HFFc6 (cell line): ENCODE measurements around the gene PPM1F. TPM values are rescaled to one million over a fixed set of nuclear protein-coding genes. Genes with fewer than 3 reads are reported as not detected.
"Not testable (repeated sequence)": the region's sequence is repeated elsewhere in the genome, so short reads cannot be mapped to it uniquely, and the experiment has no call there.

Experiments used
- DNase-seq: peaks from one replicate; pipeline ENCODE4 v3.0.0-alpha.2; 2018
- H3K27ac Mint-ChIP-seq: 2 replicates; pipeline ENCODE4 v1.8.0; 2020; ENCODE audit warnings: mild to moderate bottlenecking, mixed read lengths
- H3K27me3 Mint-ChIP-seq: 2 replicates; pipeline ENCODE4 v1.8.0; 2021; ENCODE audit warnings: mild to moderate bottlenecking, moderate library complexity, mixed read lengths; ENCODE audit not compliant: insufficient read depth
- H3K36me3 Mint-ChIP-seq: 2 replicates; pipeline ENCODE4 v1.8.0; 2021; ENCODE audit warnings: low read depth, mixed read lengths
- H3K4me1 Mint-ChIP-seq: 2 replicates; pipeline ENCODE4 v1.8.0; 2020; ENCODE audit warnings: low read depth, mixed read lengths
- H3K4me3 Mint-ChIP-seq: 2 replicates; pipeline ENCODE4 v1.8.0; 2020; ENCODE audit warnings: mild to moderate bottlenecking, moderate library complexity, mixed read lengths
- H3K9me3 Mint-ChIP-seq: 2 replicates; pipeline ENCODE4 v1.8.0; 2020; ENCODE audit warnings: mild to moderate bottlenecking, mixed read lengths
- CTCF ChIP-seq: fragments of 200-600 bp; sonication (generic); IDR thresholded peaks from 2 replicates; pipeline ENCODE4 v1.5.0; 2021; ENCODE audit warnings: antibody characterized with exemption, mild to moderate bottlenecking
- total RNA-seq, 6 experiments: library from RNA; stranded (reverse); fragmentation: NEBNext Ultra II Directional; extraction: Animal tissue kit (Norgen Biotek cat#: 25700); gene quantifications; 2 replicates in 1 of 6; 3 replicates in 5 of 6; pipeline ENCODE4 v1.2.3, GENCODE V29; 2021

The PPM1F gene
- total RNA-seq, 6 experiments from 2014 or later, result 56.1 to 65.3 (median 60.6) TPM

- Mint-ChIP-seq H3K4me1 (no peaks in the 10 kb centered on the region), H3K27me3 (peaks cover 7% of the 10 kb centered on the region; the same call in 1 of the 2 replicates), H3K9me3 (no peaks in the 10 kb centered on the region), H3K4me3 (no peak overlapping the region), H3K27ac (no peak overlapping the region), H3K36me3 (no peaks in the 10 kb centered on the region)
- no peak for DNase-seq
- no peak for TF ChIP-seq CTCF
Observed at GRCh38 chr22:21894799-21895198, 57.8 kb downstream of the PPM1F start.

- no peaks in the 10 kb centered on the region for H3K4me1 Mint-ChIP-seq
- no peaks in the 10 kb centered on the region for H3K36me3 Mint-ChIP-seq
- H3K9me3 Mint-ChIP-seq, result no peaks in the 10 kb centered on the region
Observed at GRCh38 chr22:21889251-21889990, 63.2 kb downstream of the PPM1F start.

GRCh38 chr22:21887841-21888240, 64.8 kb downstream of the PPM1F start:
- Mint-ChIP-seq H3K4me1 (no peaks in the 10 kb centered on the region), H3K4me3 (no peak overlapping the region), H3K9me3 (no peaks in the 10 kb centered on the region), H3K27me3 (peaks cover 7% of the 10 kb centered on the region), H3K36me3 (no peaks in the 10 kb centered on the region), H3K27ac (no peak overlapping the region)
- no peak for DNase-seq
- no peak for TF ChIP-seq CTCF

More at GRCh38 chr22:21889251-21889990, 63.2 kb downstream of the PPM1F start:
- H3K4me3 Mint-ChIP-seq, result no peak overlapping the region
- no peak for TF ChIP-seq CTCF
- peaks cover 11% of the 10 kb centered on the region for H3K27me3 Mint-ChIP-seq
- DNase-seq, result no peak
- no peak overlapping the region for H3K27ac Mint-ChIP-seq

- DNase-seq, H3K4me3 Mint-ChIP-seq, H3K27ac Mint-ChIP-seq, H3K9me3 Mint-ChIP-seq, H3K4me1 Mint-ChIP-seq, H3K36me3 Mint-ChIP-seq: not testable (repeated sequence)
- peaks cover 23% of the 10 kb centered on the region for H3K27me3 Mint-ChIP-seq
Observed at GRCh38 chr22:21883930-21884329, 68.7 kb downstream of the PPM1F start.

GRCh38 chr22:21882754-21883333, 69.8 kb downstream of the PPM1F start:
- H3K27ac Mint-ChIP-seq, H3K4me1 Mint-ChIP-seq, DNase-seq, H3K4me3 Mint-ChIP-seq, H3K9me3 Mint-ChIP-seq, H3K36me3 Mint-ChIP-seq: not testable (repeated sequence)
- peaks cover 23% of the 10 kb centered on the region for H3K27me3 Mint-ChIP-seq

- Mint-ChIP-seq H3K4me3 (no peak overlapping the region), H3K4me1 (peaks cover 1% of the 10 kb centered on the region), H3K36me3 (no peaks in the 10 kb centered on the region), H3K9me3 (no peaks in the 10 kb centered on the region), H3K27me3 (peaks cover 24% of the 10 kb centered on the region), H3K27ac (no peak overlapping the region)
- no peak for DNase-seq
- TF ChIP-seq CTCF, result no peak
Observed at GRCh38 chr22:21881841-21882753, 70.6 kb downstream of the PPM1F start.
